ENCODE results near the gene NPAS3.

GRCh38 chr14:33493266-33493665, 554.6 kb downstream of the NPAS3 start:
- TF ChIP-seq SMAD1 (CRISPR knock-in tag; IDR thresholded peaks at IDR 0.05; ENCODE audit: borderline replicate concordance, low read depth) (no peak), ZNF24 (IDR thresholded peaks at IDR 0.05) (no peak), ZNF234 (CRISPR knock-in tag; conservative IDR thresholded peaks at IDR 0.05) (no peak), POLR2A (IDR thresholded peaks at IDR 0.05; ENCODE audit: insufficient read depth in 1 of 2, low read depth in 2 of 2, low read length in 2 of 2) (no peak), CBFB (CRISPR knock-in tag; IDR thresholded peaks at IDR 0.05) (no peak)
- TF ChIP-seq, protein P1, sequence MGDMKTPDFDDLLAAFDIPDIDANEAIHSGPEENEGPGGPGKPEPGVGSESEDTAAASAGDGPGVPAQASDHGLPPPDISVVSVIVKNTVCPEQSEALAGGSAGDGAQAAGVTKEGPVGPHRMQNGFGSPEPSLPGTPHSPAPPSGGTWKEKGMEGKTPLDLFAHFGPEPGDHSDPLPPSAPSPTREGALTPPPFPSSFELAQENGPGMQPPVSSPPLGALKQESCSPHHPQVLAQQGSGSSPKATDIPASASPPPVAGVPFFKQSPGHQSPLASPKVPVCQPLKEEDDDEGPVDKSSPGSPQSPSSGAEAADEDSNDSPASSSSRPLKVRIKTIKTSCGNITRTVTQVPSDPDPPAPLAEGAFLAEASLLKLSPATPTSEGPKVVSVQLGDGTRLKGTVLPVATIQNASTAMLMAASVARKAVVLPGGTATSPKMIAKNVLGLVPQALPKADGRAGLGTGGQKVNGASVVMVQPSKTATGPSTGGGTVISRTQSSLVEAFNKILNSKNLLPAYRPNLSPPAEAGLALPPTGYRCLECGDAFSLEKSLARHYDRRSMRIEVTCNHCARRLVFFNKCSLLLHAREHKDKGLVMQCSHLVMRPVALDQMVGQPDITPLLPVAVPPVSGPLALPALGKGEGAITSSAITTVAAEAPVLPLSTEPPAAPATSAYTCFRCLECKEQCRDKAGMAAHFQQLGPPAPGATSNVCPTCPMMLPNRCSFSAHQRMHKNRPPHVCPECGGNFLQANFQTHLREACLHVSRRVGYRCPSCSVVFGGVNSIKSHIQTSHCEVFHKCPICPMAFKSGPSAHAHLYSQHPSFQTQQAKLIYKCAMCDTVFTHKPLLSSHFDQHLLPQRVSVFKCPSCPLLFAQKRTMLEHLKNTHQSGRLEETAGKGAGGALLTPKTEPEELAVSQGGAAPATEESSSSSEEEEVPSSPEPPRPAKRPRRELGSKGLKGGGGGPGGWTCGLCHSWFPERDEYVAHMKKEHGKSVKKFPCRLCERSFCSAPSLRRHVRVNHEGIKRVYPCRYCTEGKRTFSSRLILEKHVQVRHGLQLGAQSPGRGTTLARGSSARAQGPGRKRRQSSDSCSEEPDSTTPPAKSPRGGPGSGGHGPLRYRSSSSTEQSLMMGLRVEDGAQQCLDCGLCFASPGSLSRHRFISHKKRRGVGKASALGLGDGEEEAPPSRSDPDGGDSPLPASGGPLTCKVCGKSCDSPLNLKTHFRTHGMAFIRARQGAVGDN (CRISPR knock-in tag; IDR thresholded peaks at IDR 0.05): no peak

All from HepG2 (cell line).